ENCODE measurements around the gene RMI2. TPM values are rescaled to one million over a fixed set of nuclear protein-coding genes. Genes with fewer than 3 reads are reported as not detected.
"Not testable (repeated sequence)": the region's sequence is repeated elsewhere in the genome, so short reads cannot be mapped to it uniquely, and the experiment has no call there.

The RMI2 gene
- total and polyA plus RNA-seq, 2 donors (not counting 1 experiment from before 2014, with no cell fraction given) = 6.6 to 6.8 TPM

- Histone ChIP-seq H3K4me2 (ENCODE audit: extremely low read depth, insufficient read depth, low read length) (no peak overlapping the region), H4K20me1 (ENCODE audit: control insufficient read depth, extremely low read depth, insufficient read depth, low read length) (no peaks in the 10 kb centered on the region), H3K27ac (ENCODE audit: insufficient read depth, low read length) (no peak overlapping the region), H3K9ac (ENCODE audit: insufficient read depth, low read length) (no peak overlapping the region), H3K4me1 (ENCODE audit: control insufficient read depth, extremely low read depth, insufficient read depth, low read length) (no peaks in the 10 kb centered on the region), H3K27me3 (ENCODE audit: control insufficient read depth, insufficient read depth, low read length) (no peaks in the 10 kb centered on the region), H3K79me2 (ENCODE audit: control insufficient read depth, insufficient read depth, low read length) (no peaks in the 10 kb centered on the region), H2AFZ (ENCODE audit: low read length) (no peak overlapping the region), H3K36me3 (ENCODE audit: control insufficient read depth, insufficient read depth, low read length) (no peaks in the 10 kb centered on the region), H3K4me3 (replicated peaks in 1 of 4; ENCODE audit: control extremely low read depth in 1 of 4, insufficient read depth in 1 of 4, low read depth in 3 of 4, low read length in 4 of 4) (no peak overlapping the region), H3K9me3 (ENCODE audit: control insufficient read depth, insufficient read depth, low read depth, low read length) (no peaks in the 10 kb centered on the region)
- TF ChIP-seq EZH2 (IDR thresholded peaks at IDR 0.05; ENCODE audit: low read length, missing control alignments) (no peak), CTCF (conservative IDR thresholded peaks at IDR 0.05 in 1 of 2, IDR thresholded peaks at IDR 0.05 in 1 of 2; ENCODE audit: low read depth in 1 of 2, low read length in 2 of 2) (no peak)
- DNase-seq (ENCODE audit: low read depth in 2 of 2) = no peak
These were observed 31.9 kb downstream of the RMI2 start for GRCh38 chr16:11377154-11377553.

GRCh38 chr16:11378951-11379350 lies 33.7 kb downstream of the RMI2 start:
- H3K9me3 ChIP-seq (ENCODE audit: control insufficient read depth, insufficient read depth, low read depth, low read length); H3K36me3 ChIP-seq (ENCODE audit: control insufficient read depth, insufficient read depth, low read length); H2AFZ ChIP-seq (ENCODE audit: low read length); H3K79me2 ChIP-seq (ENCODE audit: control insufficient read depth, insufficient read depth, low read length); DNase-seq (ENCODE audit: low read depth in 2 of 2); H3K27ac ChIP-seq (ENCODE audit: insufficient read depth, low read length); H3K9ac ChIP-seq (ENCODE audit: insufficient read depth, low read length); H3K27me3 ChIP-seq (ENCODE audit: control insufficient read depth, insufficient read depth, low read length); H4K20me1 ChIP-seq (ENCODE audit: control insufficient read depth, extremely low read depth, insufficient read depth, low read length); H3K4me3 ChIP-seq (replicated peaks in 1 of 4; ENCODE audit: control extremely low read depth in 1 of 4, insufficient read depth in 1 of 4, low read depth in 3 of 4, low read length in 4 of 4); H3K4me2 ChIP-seq (ENCODE audit: extremely low read depth, insufficient read depth, low read length); H3K4me1 ChIP-seq (ENCODE audit: control insufficient read depth, extremely low read depth, insufficient read depth, low read length): not testable (repeated sequence)

GRCh38 chr16:11379420-11379819 lies 34.2 kb downstream of the RMI2 start:
- DNase-seq (ENCODE audit: low read depth in 2 of 2) = peak in 1 of 2 donors; percentile 71
- TF ChIP-seq CTCF (conservative IDR thresholded peaks at IDR 0.05 in 1 of 2, IDR thresholded peaks at IDR 0.05 in 1 of 2; ENCODE audit: low read depth in 1 of 2, low read length in 2 of 2) = no peak
- no peak for TF ChIP-seq EZH2 (IDR thresholded peaks at IDR 0.05; ENCODE audit: low read length, missing control alignments)
- Histone ChIP-seq H3K9ac (ENCODE audit: insufficient read depth, low read length) (no peak overlapping the region), H3K4me3 (replicated peaks in 1 of 4; ENCODE audit: control extremely low read depth in 1 of 4, insufficient read depth in 1 of 4, low read depth in 3 of 4, low read length in 4 of 4) (no peak overlapping the region), H3K36me3 (ENCODE audit: control insufficient read depth, insufficient read depth, low read length) (no peaks in the 10 kb centered on the region), H3K27ac (ENCODE audit: insufficient read depth, low read length) (no peak overlapping the region), H3K27me3 (ENCODE audit: control insufficient read depth, insufficient read depth, low read length) (no peaks in the 10 kb centered on the region), H3K4me1 (ENCODE audit: control insufficient read depth, extremely low read depth, insufficient read depth, low read length) (no peaks in the 10 kb centered on the region), H4K20me1 (ENCODE audit: control insufficient read depth, extremely low read depth, insufficient read depth, low read length) (no peaks in the 10 kb centered on the region), H3K4me2 (ENCODE audit: extremely low read depth, insufficient read depth, low read length) (no peak overlapping the region), H3K79me2 (ENCODE audit: control insufficient read depth, insufficient read depth, low read length) (no peaks in the 10 kb centered on the region), H2AFZ (ENCODE audit: low read length) (no peak overlapping the region), H3K9me3 (ENCODE audit: control insufficient read depth, insufficient read depth, low read depth, low read length) (no peaks in the 10 kb centered on the region)
